HepG2 (cell line): ENCODE data around the gene PTRHD1. TPM values are rescaled to one million over a fixed set of nuclear protein-coding genes. Genes with fewer than 3 reads are reported as not detected.
A peak's percentile ranks its signal among the peaks of the same experiment; 100 is the strongest.

Experiments
- ARHGAP35 ChIP-seq: sonication (generic); formaldehyde crosslinking; IDR thresholded peaks from 2 replicates; pipeline ENCODE4 v1.9.0; 2022; ENCODE audit warnings: mild to moderate bottlenecking, inconsistent platforms, moderate library complexity, missing genetic modification reagents, borderline replicate concordance
- ATF1 ChIP-seq: IDR thresholded peaks from 2 replicates; pipeline ENCODE4 v1.6.1; 2016; ENCODE audit warnings: mild to moderate bottlenecking, control low read depth
- KLF12 ChIP-seq: sonication (generic); formaldehyde crosslinking; IDR thresholded peaks from 2 replicates; pipeline ENCODE4 v1.4.0; 2020; ENCODE audit warnings: missing genetic modification reagents, borderline replicate concordance
- NFIC ChIP-seq: IDR thresholded peaks from 2 replicates; pipeline ENCODE4 v1.6.1; 2012; ENCODE audit warnings: mild to moderate bottlenecking, low read length, inconsistent platforms
- PCBP2 ChIP-seq: fragments of 200-400 bp; formaldehyde crosslinking; optimal IDR thresholded peaks from 2 replicates; pipeline ENCODE3; 2018; ENCODE audit warnings: low read length, low read depth; ENCODE audit not compliant: poor library complexity, severe bottlenecking
- RNF219 ChIP-seq: sonication (generic); formaldehyde crosslinking; IDR thresholded peaks from 2 replicates; pipeline ENCODE4 v1.5.0; 2020; ENCODE audit warnings: mild to moderate bottlenecking, missing genetic modification reagents
- THAP11 ChIP-seq: IDR thresholded peaks from 2 replicates; pipeline ENCODE4 v1.6.1; 2016; ENCODE audit warnings: missing biosample characterization, missing genetic modification reagents
- ZBED4 ChIP-seq: sonication (generic); formaldehyde crosslinking; IDR thresholded peaks from 2 replicates; pipeline ENCODE4 v1.4.0; 2020; ENCODE audit warnings: missing genetic modification reagents, borderline replicate concordance
- ZBTB1 ChIP-seq: sonication (generic); formaldehyde crosslinking; IDR thresholded peaks from 2 replicates; pipeline ENCODE4 v1.4.0; 2020; ENCODE audit warnings: missing genetic modification reagents, borderline replicate concordance
- ZFP41 ChIP-seq: sonication (generic); formaldehyde crosslinking; IDR thresholded peaks from 2 replicates; pipeline ENCODE4 v1.4.0; 2020; ENCODE audit warnings: mild to moderate bottlenecking, missing genetic modification reagents, borderline replicate concordance
- ZHX1 ChIP-seq: sonication (generic); formaldehyde crosslinking; IDR thresholded peaks from 2 replicates; pipeline ENCODE4 v1.8.1; 2022; ENCODE audit warnings: low read depth, mild to moderate bottlenecking, missing genetic modification reagents
- ZNF44 ChIP-seq: sonication (generic); formaldehyde crosslinking; IDR thresholded peaks from 2 replicates; pipeline ENCODE4 v1.5.1; 2020; ENCODE audit warnings: mild to moderate bottlenecking, missing genetic modification reagents
- ZNF512B ChIP-seq: sonication (generic); formaldehyde crosslinking; IDR thresholded peaks from 2 replicates; pipeline ENCODE4 v1.5.1; 2020; ENCODE audit warnings: missing genetic modification reagents, mild to moderate bottlenecking, borderline replicate concordance
- ZNF547 ChIP-seq: sonication (generic); formaldehyde crosslinking; IDR thresholded peaks from 2 replicates; pipeline ENCODE4 v1.5.1; 2020; ENCODE audit warnings: mild to moderate bottlenecking, missing genetic modification reagents
- ZNF841 ChIP-seq: sonication (generic); formaldehyde crosslinking; IDR thresholded peaks from 2 replicates; pipeline ENCODE4 v1.8.1; 2023; ENCODE audit warnings: missing genetic modification reagents, borderline replicate concordance
- polyA plus RNA-seq, 8 experiments: library from polyadenylated mRNA; depleted of rRNA in 3 of 8; stranded (reverse) in 7 of 8; unstranded in 1 of 8; fragments of >200 nt; fragmentation: Illumina TruSeq in 4 of 8; extraction: Trizol in 4 of 8; gene quantifications; 2 replicates each; pipeline versions ENCODE4 v1.2.1 to v1.2.3, GENCODE V29; 2011 to 2016; ENCODE audit warnings: low read depth in 4 of 8, missing spikeins in 1 of 8, mixed read lengths in 1 of 8; ENCODE audit not compliant: insufficient read depth in 1 of 8
- total RNA-seq, 5 experiments: library from RNA; depleted of rRNA; stranded (reverse); fragments of >200 nt; fragmentation: Illumina TruSeq; extraction: Trizol; gene quantifications; 2 replicates each; pipeline ENCODE4 v1.2.3, GENCODE V29; 2016; ENCODE audit warnings: low read depth in 1 of 5

Gene PTRHD1
- total and polyA plus RNA-seq, 2 of the 13 experiments (the other 11 are each of a cell fraction or from before 2014, with no cell fraction given) = 72.6 to 90.8 TPM

- TF ChIP-seq RNF219 (0 out of 2 replicates have a peak, but pooled peaks have one; percentile 9), ZNF841 (CRISPR knock-in tag) (0 out of 2 replicates have a peak, but pooled peaks have one; percentile 21), ATF1 (no peak), NFIC (no peak; the same call in 1 of the 2 replicates), ZFP41 (CRISPR knock-in tag) (no peak), PCBP2 (no peak), ZBED4 (CRISPR knock-in tag) (peak; percentile 59), ZBTB1 (CRISPR knock-in tag) (0 out of 2 replicates have a peak, but pooled peaks have one; percentile 50), THAP11 (CRISPR knock-in tag) (peak; percentile 92), KLF12 (peak; percentile 99), ZNF547 (peak; percentile 84), ZHX1 (peak; percentile 94; the same call in 1 of the 2 replicates), ARHGAP35 (CRISPR knock-in tag) (peak; percentile 95), ZNF44 (peak; percentile 77), ZNF512B (CRISPR knock-in tag) (no peak)
These were observed at the start of gene PTRHD1, which contains the start of gene CENPO (continued) for GRCh38 chr2:24792874-24793760.
